Activated CD8-positive, alpha-beta T cell treated with anti-CD3 and anti-CD28 coated beads for 36 hours (primary cell): ENCODE measurements around the gene NFASC. TPM values are rescaled to one million over a fixed set of nuclear protein-coding genes. Genes with fewer than 3 reads are reported as not detected.

Experiments used
- ATAC-seq: fragments of 200-7000 bp; cut with Tn5 transposase; one replicate; pipeline ENCODE4 v1.10.0; 2021; ENCODE audit warnings: mild to moderate bottlenecking, moderate library complexity
- CTCF ChIA-PET: fragments of 350-600 bp; sonication (Branson Sonifier 250); formaldehyde crosslinking; loops from one replicate; lab custom pipeline; 2021; ENCODE audit warnings: antibody characterized with exemption; lab: Charles Lee
- POLR2A ChIA-PET: fragments of 350-600 bp; sonication (Branson Sonifier 250); formaldehyde crosslinking; loops from one replicate; lab custom pipeline; 2021; ENCODE audit warnings: antibody characterized with exemption; lab: Charles Lee
- DNase-seq: peaks from one replicate; pipeline ENCODE4 v3.0.0-alpha.2; 2020
- H3K27ac Mint-ChIP-seq: one replicate; pipeline ENCODE4 v1.8.0; 2021; ENCODE audit warnings: mild to moderate bottlenecking, mixed read lengths
- H3K27me3 Mint-ChIP-seq: one replicate; pipeline ENCODE4 v1.8.0; 2021; ENCODE audit warnings: mixed read lengths
- H3K36me3 Mint-ChIP-seq: one replicate; pipeline ENCODE4 v1.8.0; 2021; ENCODE audit warnings: low read depth, mixed read lengths
- H3K4me1 Mint-ChIP-seq: one replicate; pipeline ENCODE4 v1.8.0; 2021; ENCODE audit warnings: low read depth, mixed read lengths
- H3K4me3 Mint-ChIP-seq: one replicate; pipeline ENCODE4 v1.8.0; 2021; ENCODE audit warnings: mild to moderate bottlenecking, moderate library complexity, mixed read lengths
- H3K9me3 Mint-ChIP-seq: one replicate; pipeline ENCODE4 v1.8.0; 2021; ENCODE audit warnings: mixed read lengths
- intact Hi-C: fragments of 100-400 bp; cut with micrococcal nuclease; formaldehyde crosslinking; loops from one replicate; pipeline ENCODE4 v1.10.0; 2022
- total RNA-seq, 2 experiments: library from RNA; stranded (reverse); gene quantifications; one replicate each; pipeline ENCODE4 v1.2.3, GENCODE V29; 2021
- TF ChIP-seq, protein P1 (sequence below): fragments of 200-600 bp; IDR thresholded peaks from one replicate; pipeline ENCODE4 v1.8.0; 2022; ENCODE audit warnings: antibody characterized with exemption, mild to moderate bottlenecking

NFASC gene
- total RNA-seq, 2 experiments from 2014 or later: not detected

DNA sequence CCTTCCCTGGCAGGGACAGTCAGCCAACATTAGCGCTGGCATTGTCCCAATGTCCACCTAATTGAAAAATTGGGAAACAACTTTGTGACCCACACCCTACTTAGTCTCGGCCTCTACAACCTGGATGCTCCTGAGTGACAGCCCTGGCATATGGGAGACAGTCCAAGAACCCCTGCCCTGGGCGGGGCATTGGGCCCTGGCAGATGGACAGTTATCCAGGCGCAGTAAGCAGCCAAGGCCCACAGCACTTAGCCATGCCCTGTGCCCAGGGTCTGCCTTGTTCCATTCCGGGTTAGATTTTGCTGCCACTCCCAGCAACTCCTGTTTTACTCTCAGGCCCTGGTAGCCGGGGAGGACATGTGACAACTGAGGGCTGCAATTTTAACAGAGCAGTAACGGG is 50.3 kb downstream of the NFASC start:
- H3K27me3 Mint-ChIP-seq: no peaks in the 10 kb centered on the region
- H3K9me3 Mint-ChIP-seq: no peaks in the 10 kb centered on the region
- H3K4me1 Mint-ChIP-seq: no peaks in the 10 kb centered on the region
- TF ChIP-seq, protein P1, sequence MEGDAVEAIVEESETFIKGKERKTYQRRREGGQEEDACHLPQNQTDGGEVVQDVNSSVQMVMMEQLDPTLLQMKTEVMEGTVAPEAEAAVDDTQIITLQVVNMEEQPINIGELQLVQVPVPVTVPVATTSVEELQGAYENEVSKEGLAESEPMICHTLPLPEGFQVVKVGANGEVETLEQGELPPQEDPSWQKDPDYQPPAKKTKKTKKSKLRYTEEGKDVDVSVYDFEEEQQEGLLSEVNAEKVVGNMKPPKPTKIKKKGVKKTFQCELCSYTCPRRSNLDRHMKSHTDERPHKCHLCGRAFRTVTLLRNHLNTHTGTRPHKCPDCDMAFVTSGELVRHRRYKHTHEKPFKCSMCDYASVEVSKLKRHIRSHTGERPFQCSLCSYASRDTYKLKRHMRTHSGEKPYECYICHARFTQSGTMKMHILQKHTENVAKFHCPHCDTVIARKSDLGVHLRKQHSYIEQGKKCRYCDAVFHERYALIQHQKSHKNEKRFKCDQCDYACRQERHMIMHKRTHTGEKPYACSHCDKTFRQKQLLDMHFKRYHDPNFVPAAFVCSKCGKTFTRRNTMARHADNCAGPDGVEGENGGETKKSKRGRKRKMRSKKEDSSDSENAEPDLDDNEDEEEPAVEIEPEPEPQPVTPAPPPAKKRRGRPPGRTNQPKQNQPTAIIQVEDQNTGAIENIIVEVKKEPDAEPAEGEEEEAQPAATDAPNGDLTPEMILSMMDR: no peak
- ATAC-seq (no peak), DNase-seq (no peak)
- no peak overlapping the region for H3K4me3 Mint-ChIP-seq
- H3K27ac Mint-ChIP-seq: no peak overlapping the region
- ChIA-PET POLR2A (no interaction called here), CTCF (no interaction called here)
- H3K36me3 Mint-ChIP-seq: no peaks in the 10 kb centered on the region
- intact Hi-C loops: no loop called here

DNA sequence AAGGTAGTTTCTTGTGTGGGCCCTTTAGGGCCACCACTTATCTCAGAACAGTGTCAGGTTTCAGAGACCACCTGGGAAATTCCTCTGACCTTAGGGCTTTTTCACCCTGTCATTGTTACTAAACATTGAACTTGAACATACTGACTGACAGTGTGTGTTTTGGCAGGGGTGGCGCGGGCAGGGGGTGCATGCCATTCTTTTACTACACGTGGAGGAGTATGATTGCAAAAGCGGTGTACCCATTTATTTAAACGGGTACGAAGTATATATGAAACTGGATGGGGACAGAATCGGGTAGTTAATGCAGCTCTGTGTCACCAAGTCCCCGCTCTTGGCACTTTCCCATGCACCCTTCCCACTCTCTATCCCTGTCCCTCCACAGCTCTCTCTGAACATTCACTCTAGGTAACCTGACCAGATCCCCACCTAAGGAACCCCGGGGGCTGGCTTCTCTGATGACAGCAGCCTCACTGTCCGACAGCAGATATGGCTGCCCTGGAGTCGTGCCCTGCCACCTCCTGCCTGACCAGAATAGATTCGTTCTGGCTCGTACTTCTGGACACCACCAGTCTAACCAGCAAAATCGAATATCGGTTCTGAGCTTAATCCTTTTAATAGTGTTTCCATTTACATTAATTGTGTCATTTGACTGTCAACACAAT is 51.3 kb downstream of the NFASC start:
- no peak overlapping the region for H3K4me3 Mint-ChIP-seq
- H3K9me3 Mint-ChIP-seq: no peaks in the 10 kb centered on the region

DNA sequence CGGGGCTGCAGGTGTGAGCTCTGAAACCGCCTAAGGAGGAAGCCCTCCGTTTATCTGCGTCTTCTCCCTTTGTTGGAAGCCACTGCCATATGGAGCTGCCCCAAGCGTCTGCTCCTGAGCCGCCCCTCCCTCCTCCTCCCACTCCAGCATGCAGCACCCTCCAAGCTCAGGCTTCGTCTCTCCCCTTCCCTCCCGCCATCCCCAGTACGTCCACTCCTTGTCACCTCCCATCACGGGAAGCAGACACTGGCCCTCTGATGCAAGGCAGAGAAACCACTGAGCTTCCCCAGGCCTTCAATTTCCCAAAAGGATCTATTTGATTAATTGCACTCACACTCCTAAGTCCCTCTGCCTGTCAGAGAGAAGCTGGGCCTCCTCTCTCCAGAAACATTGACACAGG is 52.5 kb downstream of the NFASC start:
- no peak overlapping the region for H3K27ac Mint-ChIP-seq
- H3K9me3 Mint-ChIP-seq: no peaks in the 10 kb centered on the region
- no peaks in the 10 kb centered on the region for H3K36me3 Mint-ChIP-seq
- ATAC-seq (no peak), DNase-seq (no peak)
- no peak overlapping the region for H3K4me3 Mint-ChIP-seq
- H3K27me3 Mint-ChIP-seq: no peaks in the 10 kb centered on the region
- intact Hi-C loops: no loop called here
- TF ChIP-seq, protein P1: no peak
- ChIA-PET CTCF (interaction anchor here (1.2 to 1.3 kb wide), 3 partner anchors 19 to 131 kb away, joined by 3 to 4 read pairs (median 3); no protein-coding TSS in a partner anchor), POLR2A (no interaction called here)
- H3K4me1 Mint-ChIP-seq: no peaks in the 10 kb centered on the region

More for the DNA sequence above, 51.3 kb downstream of the NFASC start:
- Mint-ChIP-seq H3K36me3 (no peaks in the 10 kb centered on the region), H3K4me1 (no peaks in the 10 kb centered on the region), H3K27ac (no peak overlapping the region), H3K27me3 (no peaks in the 10 kb centered on the region)
- DNase-seq (no peak), ATAC-seq (no peak)
- intact Hi-C loops: no loop called here
- TF ChIP-seq, protein P1: no peak
- CTCF ChIA-PET: interaction anchor here (1.3 kb wide), 1 partner anchor 130 kb away, joined by 3 read pairs; no protein-coding TSS in a partner anchor
- POLR2A ChIA-PET: no interaction called here

DNA sequence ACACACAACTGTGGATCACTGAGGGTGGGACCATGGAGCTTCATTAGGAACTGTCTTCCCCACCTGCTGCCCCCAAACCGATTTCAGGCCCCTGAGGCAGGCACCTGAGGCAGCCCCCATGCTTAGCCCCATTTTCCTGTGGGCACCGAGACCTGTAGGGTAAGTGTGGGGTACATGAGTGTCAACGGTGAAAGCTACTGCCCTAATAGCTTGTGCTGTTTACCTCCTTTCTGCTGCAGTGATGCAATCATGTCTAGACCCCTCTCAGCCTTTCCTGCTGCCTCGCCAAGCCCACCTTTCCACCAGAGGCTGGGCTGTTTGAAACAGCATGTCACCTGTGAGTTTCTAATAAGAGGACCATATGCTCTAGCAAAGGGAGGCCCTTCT is 53.0 kb downstream of the NFASC start:
- ChIA-PET POLR2A (no interaction called here), CTCF (interaction anchor here (1.2 to 1.3 kb wide), 3 partner anchors 19 to 131 kb away, joined by 3 to 4 read pairs (median 3); no protein-coding TSS in a partner anchor)
- Mint-ChIP-seq H3K4me1 (no peaks in the 10 kb centered on the region), H3K4me3 (no peak overlapping the region), H3K27me3 (no peaks in the 10 kb centered on the region), H3K27ac (no peak overlapping the region), H3K36me3 (no peaks in the 10 kb centered on the region), H3K9me3 (no peaks in the 10 kb centered on the region)
- ATAC-seq (no peak), DNase-seq (no peak)
- TF ChIP-seq, protein P1: no peak
- intact Hi-C loops: no loop called here

DNA sequence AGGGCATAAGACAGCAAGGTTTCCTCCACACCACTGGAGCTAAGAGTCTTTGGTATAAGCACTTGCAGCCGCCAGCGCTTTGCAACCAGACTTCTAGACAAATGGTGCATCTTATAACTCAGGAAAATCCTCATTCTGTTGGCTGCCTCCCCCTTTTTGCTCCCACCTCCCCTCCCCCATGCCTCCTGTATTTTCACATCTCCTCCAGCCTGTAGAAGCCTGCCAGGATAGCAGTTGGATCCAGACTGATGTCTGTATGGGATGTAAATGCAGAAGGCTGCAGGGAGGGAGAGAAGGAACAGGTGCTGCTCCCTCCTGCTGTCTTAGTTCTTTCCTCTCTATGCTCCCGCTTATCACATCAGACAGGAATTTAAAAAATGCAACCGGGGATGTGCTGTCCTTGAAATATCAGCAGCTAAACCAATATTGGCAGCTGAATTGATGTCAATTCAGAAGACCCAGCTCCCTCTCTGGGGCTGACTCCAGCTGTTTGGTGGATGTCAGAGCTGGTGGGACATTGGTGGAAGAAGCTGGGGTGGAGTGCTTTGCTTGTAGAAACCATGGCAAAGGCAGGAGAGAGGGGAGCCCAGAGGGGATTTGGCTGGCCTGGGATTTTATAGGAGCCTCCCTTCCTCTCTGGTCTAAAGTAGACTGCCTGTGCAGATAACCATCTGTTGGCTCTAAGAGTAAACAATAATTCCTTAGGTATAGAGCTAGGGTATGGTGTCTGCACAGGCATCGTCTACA is 53.5 kb downstream of the NFASC start:
- H3K36me3 Mint-ChIP-seq: no peaks in the 10 kb centered on the region
- no peak for DNase-seq
- no peaks in the 10 kb centered on the region for H3K4me1 Mint-ChIP-seq
- ChIA-PET POLR2A (interaction anchor here (1.1 kb wide), 1 partner anchor 18 kb away, joined by 3 read pairs; no protein-coding TSS in a partner anchor), CTCF (interaction anchor here (1.2 to 1.5 kb wide), 3 partner anchors 18 to 117 kb away, joined by 3 to 6 read pairs (median 5); no protein-coding TSS in a partner anchor)
- H3K4me3 Mint-ChIP-seq: no peak overlapping the region
- ATAC-seq: no peak
- H3K9me3 Mint-ChIP-seq: no peaks in the 10 kb centered on the region
- no peaks in the 10 kb centered on the region for H3K27me3 Mint-ChIP-seq
- H3K27ac Mint-ChIP-seq: no peak overlapping the region
- TF ChIP-seq, protein P1: no peak
- intact Hi-C loops: no loop called here
